HG03558 (cell line): Measurements from ENCODE around the gene UAP1L1.

Experiments used
- ATAC-seq: cut with Tn5 transposase; IDR thresholded peaks from one replicate; pipeline ENCODE4 v1.9.1; 2021; ENCODE audit warnings: moderate number of reproducible peaks; ENCODE audit not compliant: unreplicated experiment; ENCODE audit errors: extremely low read depth

The UAP1L1 gene

DNA sequence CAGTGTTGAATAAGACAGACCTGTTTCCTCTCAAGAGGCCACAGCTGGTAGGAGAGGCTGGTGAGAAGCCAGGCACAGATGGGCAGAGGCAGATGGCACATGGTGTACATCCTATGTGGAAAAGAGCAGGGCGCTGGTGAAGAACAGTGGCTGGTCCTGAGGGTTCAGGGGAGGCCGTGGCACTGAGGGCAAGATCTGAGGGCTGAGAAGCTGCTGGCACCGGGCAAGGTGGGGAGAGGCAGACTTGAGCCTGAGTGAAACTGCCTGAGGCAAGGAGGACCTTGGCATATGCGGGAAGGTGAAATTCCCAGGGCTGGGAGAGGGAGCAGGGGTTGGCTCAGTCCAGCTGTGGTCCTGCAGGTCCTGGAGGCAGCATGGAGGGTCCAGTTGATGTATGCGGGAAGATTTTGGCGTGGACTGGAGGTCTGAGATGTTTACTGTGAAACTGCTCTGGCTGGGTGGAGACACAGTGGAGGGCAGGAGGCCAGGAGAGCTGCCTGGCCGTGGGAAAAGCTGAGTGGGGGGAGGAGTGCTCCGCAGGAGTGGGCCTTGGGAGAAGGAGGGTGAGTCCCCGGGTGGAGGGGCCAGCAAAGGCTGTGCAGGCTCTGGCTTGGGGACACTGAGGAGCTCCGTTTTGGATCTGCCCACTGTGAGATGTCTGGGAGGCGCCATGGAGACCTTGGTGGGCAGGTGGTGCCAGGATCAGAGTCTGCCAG is 12.1 kb downstream of the UAP1L1 start:
- ATAC-seq, result no peak

DNA sequence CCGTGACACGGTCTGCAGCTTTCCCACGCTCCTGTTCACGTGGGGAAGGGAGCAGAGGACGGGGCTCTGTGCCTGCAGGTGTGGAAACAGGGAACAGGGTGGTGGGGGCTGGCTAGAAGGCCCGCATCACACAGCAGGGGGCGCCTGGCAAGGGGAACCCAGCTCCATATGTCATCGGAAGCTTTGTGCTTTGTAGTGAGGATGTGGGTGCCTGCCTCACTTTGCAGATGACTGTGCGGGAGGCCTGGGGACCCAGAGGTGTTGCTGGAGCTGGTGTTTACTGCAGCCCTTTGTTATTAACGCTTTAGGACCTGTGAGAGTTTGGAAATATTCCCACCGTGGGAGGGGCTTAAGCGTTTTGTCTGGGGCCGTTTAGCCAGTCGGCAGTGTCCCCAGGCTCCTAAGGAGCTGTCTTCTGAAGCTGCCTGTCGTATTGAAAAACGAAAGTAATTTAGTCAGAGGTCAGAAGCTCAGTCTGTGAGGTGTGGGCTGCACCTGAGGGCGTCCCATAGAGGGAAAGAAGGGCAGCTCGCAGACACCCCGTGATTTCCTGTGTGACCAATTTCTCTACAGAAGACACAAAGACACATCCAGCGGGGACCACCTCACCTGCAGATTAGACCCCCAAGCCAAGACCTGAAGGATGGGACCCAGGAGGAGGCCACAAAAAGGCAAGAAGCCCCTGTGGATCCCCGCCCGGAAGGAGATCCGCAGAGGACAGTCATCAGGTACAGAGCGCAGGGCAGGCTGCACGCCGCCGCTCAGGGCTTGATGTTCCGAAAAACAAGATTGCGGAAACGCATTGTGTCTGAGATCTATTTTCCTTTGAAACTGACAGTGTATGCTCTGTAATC is 18.6 kb downstream of the UAP1L1 start:
- peak; percentile 42 for ATAC-seq

- no peak for ATAC-seq
Measured at GRCh38 chr9:137096785-137097546, 19.6 kb downstream of the UAP1L1 start.

GRCh38 chr9:137097761-137098462 is 20.6 kb downstream of the UAP1L1 start:
- no peak for ATAC-seq

DNA sequence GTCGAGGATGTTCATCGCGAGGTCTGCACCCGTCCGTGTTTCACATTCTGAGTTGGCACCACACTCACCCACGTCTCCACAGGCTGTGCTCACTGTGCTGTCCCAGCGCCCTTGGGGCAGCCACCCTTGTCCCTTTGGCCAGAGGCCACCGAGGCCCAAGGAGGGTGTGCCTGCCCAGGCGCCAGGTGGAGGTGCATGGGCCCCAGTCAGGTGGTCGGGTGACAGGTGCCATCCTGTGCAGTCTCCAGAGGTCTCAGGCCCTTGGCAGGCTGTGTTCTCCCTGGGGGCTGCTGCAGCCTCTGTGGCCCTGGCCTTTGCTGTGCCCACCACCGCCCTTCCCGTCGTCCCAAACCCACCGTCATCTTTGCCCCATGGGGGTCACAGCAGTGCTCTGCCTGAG is 21.9 kb downstream of the UAP1L1 start:
- ATAC-seq, result no peak

DNA sequence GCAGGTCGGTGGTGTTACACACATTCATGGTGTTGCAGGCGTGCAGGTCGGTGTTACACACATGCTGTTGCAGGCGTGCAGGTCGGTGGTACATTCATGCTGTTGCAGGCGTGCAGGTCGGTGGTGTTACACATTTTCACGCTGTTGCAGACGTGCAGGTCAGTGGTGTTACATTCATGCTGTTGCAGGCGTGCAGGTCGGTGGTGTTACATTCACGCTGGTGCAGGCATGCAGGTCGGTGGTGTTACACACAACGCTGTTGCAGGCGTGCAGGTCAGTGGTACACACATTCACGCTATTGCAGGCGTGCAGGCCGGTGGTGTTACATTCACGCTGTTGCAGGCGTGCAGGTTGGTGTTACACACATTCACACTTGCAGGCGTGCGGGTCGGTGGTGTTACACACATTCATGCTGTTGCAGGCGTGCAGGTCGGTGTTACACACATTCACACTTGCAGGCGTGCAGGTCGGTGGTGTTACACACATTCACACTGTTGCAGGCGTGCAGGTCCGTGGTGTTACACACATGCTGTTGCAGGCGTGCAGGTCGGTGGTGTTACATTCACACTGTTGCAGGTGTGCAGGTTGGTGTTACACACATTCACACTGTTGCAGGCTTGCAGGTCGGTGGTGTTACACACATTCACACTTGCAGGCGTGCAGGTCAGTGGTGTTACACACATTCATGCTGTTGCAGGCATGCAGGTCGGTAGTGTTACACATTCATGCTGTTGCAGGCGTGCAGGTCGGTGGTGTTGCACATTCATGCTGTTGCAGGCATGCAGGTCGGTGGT is 26.1 kb downstream of the UAP1L1 start:
- ATAC-seq, result no peak

DNA sequence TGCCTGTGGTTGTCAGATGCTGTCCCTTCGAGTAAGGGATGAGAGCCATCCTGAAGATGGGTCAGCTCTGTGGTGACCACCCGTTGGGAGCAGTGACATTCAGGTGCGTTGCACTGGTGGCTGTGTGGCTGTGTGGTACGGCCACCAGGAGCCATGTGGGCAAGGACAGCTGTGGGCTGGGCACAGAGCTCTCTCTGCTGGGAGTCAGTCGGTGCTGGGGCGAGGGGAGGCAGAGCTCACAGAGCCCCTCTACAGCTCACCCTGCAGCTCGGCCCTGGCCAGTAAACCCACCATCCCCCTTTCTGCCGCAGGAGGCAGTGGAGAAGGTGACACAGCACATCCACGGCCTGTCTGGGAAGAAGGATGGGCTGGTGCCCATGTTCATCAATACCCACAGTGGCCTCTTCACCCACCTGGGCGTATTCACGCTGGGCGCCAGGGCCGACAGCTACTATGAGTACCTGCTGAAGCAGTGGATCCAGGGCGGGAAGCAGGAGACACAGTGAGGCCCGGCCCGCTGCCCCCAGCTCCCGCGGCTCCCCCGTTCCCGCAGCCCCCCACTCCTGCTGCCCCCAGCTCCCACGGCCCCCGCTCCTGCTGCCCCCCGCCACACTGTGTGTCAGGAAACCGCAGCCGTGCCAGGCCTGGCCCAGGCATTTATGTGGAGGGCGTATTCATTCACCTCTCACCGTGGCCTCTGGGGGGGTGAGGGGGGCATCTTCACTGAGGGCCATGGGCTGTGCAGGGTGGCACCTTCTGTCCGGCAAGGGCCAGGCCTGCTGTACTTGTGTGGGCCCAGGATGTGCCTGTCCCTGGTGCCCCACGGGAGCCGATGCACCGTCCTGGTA is 28.7 kb downstream of the UAP1L1 start:
- no peak for ATAC-seq

GRCh38 chr9:137106662-137107250 is 29.4 kb downstream of the UAP1L1 start:
- no peak for ATAC-seq

DNA sequence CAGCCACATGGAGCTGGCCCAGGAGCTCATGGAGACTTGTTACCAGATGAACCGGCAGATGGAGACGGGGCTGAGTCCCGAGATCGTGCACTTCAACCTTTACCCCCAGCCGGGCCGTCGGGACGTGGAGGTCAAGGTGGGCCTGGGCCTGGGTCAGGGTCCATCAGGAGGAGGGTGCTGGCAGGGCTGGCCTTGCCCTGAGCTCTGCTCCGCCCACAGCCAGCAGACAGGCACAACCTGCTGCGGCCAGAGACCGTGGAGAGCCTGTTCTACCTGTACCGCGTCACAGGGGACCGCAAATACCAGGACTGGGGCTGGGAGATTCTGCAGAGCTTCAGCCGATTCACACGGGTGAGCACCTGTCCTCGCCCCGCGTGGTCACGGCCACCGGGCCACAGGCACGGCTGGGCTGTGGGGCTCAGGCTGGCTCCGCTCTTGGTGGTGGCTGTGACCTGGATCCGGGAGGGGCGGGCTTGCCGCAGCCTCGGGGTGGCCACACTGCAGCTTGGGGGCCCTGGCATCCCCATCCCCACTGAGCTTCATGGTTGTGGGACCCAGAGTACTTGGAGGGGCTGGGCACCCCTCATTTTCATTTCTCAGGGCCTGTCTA is 30.1 kb downstream of the UAP1L1 start:
- no peak for ATAC-seq

GRCh38 chr9:137107982-137108381 is 30.7 kb downstream of the UAP1L1 start:
- no peak for ATAC-seq

GRCh38 chr9:137108608-137109249 is 31.4 kb downstream of the UAP1L1 start:
- no peak for ATAC-seq

DNA sequence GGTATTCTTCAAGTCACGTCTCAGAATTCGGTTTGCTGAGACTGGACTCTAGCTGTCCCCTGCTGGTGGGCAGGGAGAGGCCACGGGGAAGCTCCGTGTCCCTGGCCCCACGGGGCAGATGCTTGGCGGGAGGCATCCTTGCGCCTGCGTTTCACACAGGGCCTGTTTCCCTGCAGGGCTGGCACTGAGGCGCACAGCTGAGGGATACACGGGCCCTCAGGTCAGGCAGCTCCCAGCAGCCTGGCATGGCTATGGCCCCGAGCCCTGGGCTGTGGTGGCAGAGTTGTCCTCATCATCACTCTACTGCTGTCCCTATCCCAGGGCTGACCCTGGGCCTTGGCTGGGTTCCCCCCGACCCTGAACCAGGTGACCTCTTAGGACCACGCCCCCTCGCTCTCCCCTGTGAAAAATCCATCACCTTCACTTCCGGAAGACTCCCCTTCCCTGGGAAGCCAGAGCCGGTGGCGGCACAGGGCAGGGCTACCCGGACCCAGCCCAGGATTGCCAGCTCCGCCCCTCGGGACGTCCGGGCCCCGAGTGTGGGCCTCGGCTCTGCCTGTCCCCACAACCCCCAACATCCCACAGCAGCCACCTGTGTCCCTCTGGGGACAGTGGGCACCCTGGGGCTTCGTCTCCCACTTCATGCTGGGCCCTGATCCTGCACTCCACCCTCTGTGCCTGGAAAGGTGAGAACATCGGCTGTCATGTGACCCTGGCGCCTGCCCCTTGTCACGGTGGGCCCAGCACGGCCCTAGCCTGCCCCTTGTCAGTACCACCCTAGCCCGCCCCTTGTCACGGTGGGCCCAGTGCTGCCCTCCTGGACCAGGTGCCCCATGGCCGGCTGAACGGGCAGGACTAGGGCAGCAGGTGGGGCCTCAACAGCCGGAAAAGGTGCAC is 32.2 kb downstream of the UAP1L1 start:
- no peak for ATAC-seq

DNA sequence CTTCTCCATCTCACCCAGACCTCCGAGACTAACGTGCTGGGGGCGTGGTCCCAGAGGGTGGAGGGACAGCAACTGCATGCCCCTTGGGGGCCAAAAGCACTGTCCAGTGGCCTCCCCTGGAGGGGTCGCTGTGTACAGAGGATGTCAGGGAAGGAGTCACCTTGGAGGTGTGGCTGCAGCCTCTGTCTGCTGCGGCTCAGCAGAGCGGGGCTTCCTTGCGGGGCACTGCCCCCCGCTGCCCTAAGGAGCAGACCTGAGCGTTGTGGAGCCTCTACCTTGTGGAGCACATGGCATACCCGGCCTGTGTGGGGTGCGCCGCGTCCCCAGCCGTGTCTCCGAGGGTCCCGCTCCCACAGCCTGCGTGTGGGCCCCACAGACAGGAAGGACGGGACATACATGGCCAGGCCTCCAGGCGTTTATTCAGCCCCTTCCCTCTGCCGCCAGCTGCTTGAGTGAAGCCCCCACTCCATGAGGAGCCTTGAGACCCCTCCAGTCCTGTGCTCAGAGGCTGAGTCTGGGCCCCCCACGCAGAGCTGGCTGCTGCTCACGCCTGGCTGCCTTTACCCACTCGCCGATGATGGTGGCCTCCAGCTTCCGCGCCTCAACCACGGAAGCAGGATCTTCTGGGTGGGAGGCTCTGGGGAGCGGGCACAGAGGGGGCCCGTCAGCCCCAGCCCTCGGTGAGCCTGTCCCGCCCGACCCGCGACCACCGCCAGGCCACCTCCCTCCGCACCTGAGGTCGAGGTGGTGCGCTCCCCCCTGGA is 33.0 kb downstream of the UAP1L1 start:
- ATAC-seq, result no peak

- ATAC-seq, result no peak
Measured at GRCh38 chr9:137110911-137111787, 33.8 kb downstream of the UAP1L1 start.
